Measurements from ENCODE around the gene GPN2. TPM values are rescaled to one million over a fixed set of nuclear protein-coding genes. Genes with fewer than 3 reads are reported as not detected.
A peak's percentile ranks its signal among the peaks of the same experiment; 100 is the strongest.

Gene GPN2
- polyA plus RNA-seq, 2 of the 4 experiments (the other 2 are of a cell fraction), result 16.9 to 18.1 TPM

- TF ChIP-seq PBX3 (IDR thresholded peaks at IDR 0.05) (no peak), MYC (IDR thresholded peaks at IDR 0.05; ENCODE audit: borderline replicate concordance, low read length) (no peak)
Measured at GRCh38 chr1:26889551-26890466, at the start of gene GPN2 (continued).

- DNase-seq (ENCODE audit: low read depth in 1 of 2, low spot score in 1 of 2), result no peak
- H3K4me1 ChIP-seq, result no peaks in the 10 kb centered on the region
- no peak overlapping the region for H3K4me2 ChIP-seq
- no peak overlapping the region for H3K4me3 ChIP-seq
- 95% methylated on average over 2 of the region's 2 CpGs for WGBS (ENCODE audit: missing lambda C conversion rate)
- TF ChIP-seq POLR2A (IDR thresholded peaks at IDR 0.05; ENCODE audit: low read length), result no peak
- no peak for TF ChIP-seq KDM1A (IDR thresholded peaks at IDR 0.05; ENCODE audit: low read depth)
- TF ChIP-seq KDM5A (IDR thresholded peaks at IDR 0.05), result no peak
- no peak for TF ChIP-seq EHMT2 (IDR thresholded peaks at IDR 0.05; ENCODE audit: low read depth)
- no peak for TF ChIP-seq ESRRA (IDR thresholded peaks at IDR 0.05; ENCODE audit: borderline replicate concordance, low read length)
- no peak for TF ChIP-seq FOSL2 (IDR thresholded peaks at IDR 0.05)
- TF ChIP-seq FOSL2 (CRISPR knock-in tag; IDR thresholded peaks at IDR 0.05), result no peak
- no peak for TF ChIP-seq ZSCAN20 (CRISPR knock-in tag; IDR thresholded peaks at IDR 0.05)
- no peak for TF ChIP-seq USF2 (IDR thresholded peaks at IDR 0.05)
- TF ChIP-seq MAX (IDR thresholded peaks at IDR 0.05), result no peak
- peak in 1 of 2 experiments; percentile 31; a peak in 1 of 6 replicates for ATAC-seq
- FAIRE-seq, result no peak
- no peak overlapping the region for H3K27ac ChIP-seq
- CTCF ChIA-PET, result interaction anchor here (1.0 to 1.2 kb wide), 3 partner anchors 11 to 28 kb away, joined by 3 to 5 read pairs (median 3); no protein-coding TSS in a partner anchor
- POLR2A ChIA-PET, result no interaction called here
- no peaks in the 10 kb centered on the region for H3K9me3 ChIP-seq
Measured at GRCh38 chr1:26938659-26939025, 48.6 kb upstream of the GPN2 start.

- 87% methylated on average over 2 of the region's 4 CpGs for WGBS (ENCODE audit: missing lambda C conversion rate)
- no peak for DNase-seq (ENCODE audit: low read depth in 1 of 2, low spot score in 1 of 2)
- H3K4me3 ChIP-seq, result no peak overlapping the region
- ChIA-PET CTCF (interaction anchor here (1.0 to 1.2 kb wide), 3 partner anchors 11 to 29 kb away, joined by 3 to 5 read pairs (median 3); no protein-coding TSS in a partner anchor), POLR2A (no interaction called here)
- H3K4me2 ChIP-seq, result no peak overlapping the region
- no peak for TF ChIP-seq USF2 (IDR thresholded peaks at IDR 0.05)
- H3K27ac ChIP-seq, result no peak overlapping the region
- no peaks in the 10 kb centered on the region for H3K4me1 ChIP-seq
- ATAC-seq, result peak in 1 of 2 experiments; percentile 15; a peak in 2 of 6 replicates
- no peaks in the 10 kb centered on the region for H3K9me3 ChIP-seq
- no peak for FAIRE-seq
Measured at GRCh38 chr1:26938004-26938658, 48.0 kb upstream of the GPN2 start.

- Histone ChIP-seq H3K4me3 (no peak overlapping the region), H3K27ac (no peak overlapping the region), H3K4me2 (no peak overlapping the region), H3K9me3 (no peaks in the 10 kb centered on the region), H3K4me1 (no peaks in the 10 kb centered on the region)
- no peak for ATAC-seq
- DNase-seq (ENCODE audit: low read depth in 1 of 2, low spot score in 1 of 2), result no peak
- ChIA-PET POLR2A (no interaction called here), CTCF (no interaction called here)
- no peak for FAIRE-seq
- 79% methylated on average over 6 of the region's 6 CpGs for WGBS (ENCODE audit: missing lambda C conversion rate)
- no peak for TF ChIP-seq ELK1 (IDR thresholded peaks at IDR 0.05; ENCODE audit: low read depth, low read length)
- no peak for TF ChIP-seq RAD21 (conservative IDR thresholded peaks at IDR 0.05 in 1 of 2, IDR thresholded peaks at IDR 0.05 in 1 of 2)
- no peak for TF ChIP-seq HOXB5 (CRISPR knock-in tag; IDR thresholded peaks at IDR 0.05)
- TF ChIP-seq CHD2 (IDR thresholded peaks at IDR 0.05; ENCODE audit: low read length, partially characterized antibody), result no peak
- TF ChIP-seq TFCP2L1 (CRISPR knock-in tag; IDR thresholded peaks at IDR 0.05), result no peak
- no peak for TF ChIP-seq GATA3 (IDR thresholded peaks at IDR 0.05; ENCODE audit: borderline replicate concordance)
- no peak for TF ChIP-seq CTCF (IDR thresholded peaks at IDR 0.05)
- no peak for TF ChIP-seq ZC3H11A (IDR thresholded peaks at IDR 0.05)
- no peak for TF ChIP-seq SREBF2 (IDR thresholded peaks at IDR 0.05)
- no peak for TF ChIP-seq ZFP36 (IDR thresholded peaks at IDR 0.05; ENCODE audit: borderline replicate concordance, partially characterized antibody)
- no peak for TF ChIP-seq TP53 (CRISPR knock-in tag; IDR thresholded peaks at IDR 0.05)
- no peak for TF ChIP-seq BCL3 (IDR thresholded peaks at IDR 0.05)
Measured at GRCh38 chr1:26936823-26937222, 46.7 kb upstream of the GPN2 start.
